ENCODE measurements around the gene RBBP8.
"Not testable (repeated sequence)": the region's sequence is repeated elsewhere in the genome, so short reads cannot be mapped to it uniquely, and the experiment has no call there.

Gene RBBP8

GRCh38 chr18:22933206-22933965 lies at the start of gene RBBP8:
TSS of gene RBBP8 (plus strand) at chr18:22933328. CDS start at chr18:22936852, 3,524 bp downstream.
- DNase-seq, result peak; percentile 92

DNA sequence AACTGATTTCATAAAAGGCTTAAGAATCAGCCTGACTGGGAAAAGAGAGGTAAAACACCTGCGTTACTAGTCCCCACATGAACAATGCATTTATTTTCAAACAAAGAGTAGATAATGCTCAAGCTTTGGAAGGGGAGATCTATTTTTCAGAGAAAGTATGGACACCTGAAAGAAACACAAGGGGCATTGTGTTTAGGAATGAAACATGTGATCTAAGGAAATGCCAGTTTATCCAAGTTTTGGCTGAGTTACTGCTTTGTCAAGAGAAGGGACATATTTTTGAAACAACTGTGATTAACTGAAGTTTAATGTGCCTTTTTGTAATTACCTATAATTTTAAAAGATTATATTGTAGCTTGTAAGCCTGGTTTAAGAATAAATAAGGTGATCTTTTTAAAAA lies 49.3 kb upstream of the RBBP8 start:
- no peak for DNase-seq

DNA sequence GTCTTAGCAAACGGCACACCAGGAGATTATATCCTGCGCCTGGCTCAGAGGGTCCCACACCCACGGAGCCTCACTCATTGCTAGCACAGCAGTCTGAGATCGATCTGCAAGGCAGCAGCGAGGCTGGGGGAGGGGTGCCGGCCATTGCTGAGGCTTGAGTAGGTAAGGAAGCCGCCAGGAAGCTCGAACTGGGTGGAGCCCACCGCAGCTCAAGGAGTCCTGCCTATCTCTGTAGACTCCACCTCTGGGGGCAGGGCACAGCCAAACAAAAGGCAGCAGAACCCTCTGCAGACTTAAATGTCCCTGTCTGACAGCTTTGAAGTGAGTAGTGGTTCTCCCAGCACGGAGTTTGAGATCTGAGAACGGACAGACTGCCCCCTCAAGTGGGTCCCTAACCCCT lies 47.4 kb upstream of the RBBP8 start:
- DNase-seq, result not testable (repeated sequence)

DNA sequence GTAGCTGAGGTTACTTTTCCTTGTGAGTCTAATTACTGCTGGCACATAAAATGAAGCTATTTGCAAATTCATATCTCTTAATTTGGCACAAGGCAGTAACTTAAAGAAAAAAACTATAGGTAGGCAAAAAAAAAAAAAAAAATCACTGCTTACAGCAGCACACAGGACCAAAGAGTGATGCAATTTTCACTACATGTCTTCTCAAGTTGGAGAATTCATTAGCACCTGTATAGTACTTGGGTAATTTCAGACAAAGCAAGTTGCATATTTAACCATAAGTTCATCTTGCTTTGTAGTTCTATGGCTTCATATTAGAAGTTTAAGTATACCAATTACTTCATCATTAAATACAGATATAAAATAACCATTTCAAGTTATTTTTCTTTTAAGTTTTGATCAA lies 33.7 kb upstream of the RBBP8 start:
- no peak for DNase-seq

- DNase-seq, result no peak
Measured at GRCh38 chr18:22900558-22901238, 32.4 kb upstream of the RBBP8 start.

GRCh38 chr18:22902093-22902492 lies 31.0 kb upstream of the RBBP8 start:
- no peak for DNase-seq

DNA sequence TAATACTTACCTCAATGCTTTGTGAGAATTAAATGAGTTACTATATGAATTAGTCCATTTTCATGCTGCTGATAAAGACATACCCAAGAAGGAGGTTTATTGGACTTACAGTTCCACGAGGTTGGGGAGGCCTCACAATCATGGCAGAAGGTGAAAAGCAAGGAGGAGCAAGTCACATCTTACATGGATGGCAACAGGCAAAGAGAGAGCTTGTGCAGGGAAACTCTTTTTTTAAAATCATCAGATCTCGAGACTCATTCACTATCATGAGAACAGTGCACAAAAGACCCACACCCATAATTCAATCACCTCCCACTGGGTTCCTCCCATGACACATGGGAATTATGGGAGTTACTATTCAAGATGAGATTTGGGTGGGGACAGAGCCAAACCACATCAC lies 29.9 kb upstream of the RBBP8 start:
- DNase-seq, result not testable (repeated sequence)

DNA sequence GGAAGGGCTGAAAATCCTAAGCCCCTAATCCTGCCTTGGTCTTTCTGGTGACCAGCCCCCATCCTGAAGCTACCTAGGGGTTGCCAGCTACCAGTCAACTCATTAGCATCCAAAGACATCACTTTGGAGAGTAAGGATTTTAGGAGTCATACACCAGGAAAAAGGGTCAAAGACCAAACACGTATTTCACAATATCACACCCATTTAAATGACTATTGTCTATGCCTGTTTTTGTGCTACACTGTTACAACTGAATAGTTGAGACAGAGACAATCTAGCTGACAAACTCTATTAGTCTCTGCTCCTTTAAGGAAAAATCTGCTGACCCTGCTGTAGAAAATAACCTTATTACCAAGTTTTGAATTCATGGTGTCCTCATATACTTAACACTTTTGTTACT lies 21.0 kb upstream of the RBBP8 start:
- DNase-seq, result no peak

GRCh38 chr18:22912835-22913234 lies 20.3 kb upstream of the RBBP8 start:
- DNase-seq, result no peak

GRCh38 chr18:22913861-22914260 lies 19.3 kb upstream of the RBBP8 start:
- no peak for DNase-seq

GRCh38 chr18:22914633-22915032 lies 18.5 kb upstream of the RBBP8 start:
- no peak for DNase-seq

DNA sequence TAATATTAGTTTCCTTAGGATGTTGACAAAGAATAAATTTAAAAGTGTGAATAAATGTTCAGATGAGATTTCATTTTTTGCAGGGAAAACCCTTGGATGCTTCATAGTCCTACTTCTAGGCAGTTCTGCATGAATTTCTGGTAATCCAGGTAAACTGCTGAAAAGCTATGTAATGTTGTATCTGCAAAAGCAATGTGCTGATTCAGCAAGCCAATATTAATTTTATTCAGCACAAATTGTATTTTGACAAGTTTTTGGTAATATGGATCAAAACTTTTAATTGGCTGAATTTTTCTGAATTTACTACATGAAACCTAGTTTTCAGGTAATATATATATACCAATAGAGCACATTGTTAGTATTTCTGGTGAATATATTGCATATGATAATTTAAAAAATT lies 17.8 kb upstream of the RBBP8 start:
- no peak for DNase-seq

GRCh38 chr18:22921772-22922171 lies 11.4 kb upstream of the RBBP8 start:
- DNase-seq, result no peak

- no peak for DNase-seq
Measured at GRCh38 chr18:22924589-22924988, 8.5 kb upstream of the RBBP8 start.

- no peak for DNase-seq
Measured at GRCh38 chr18:22926454-22926853, 6.7 kb upstream of the RBBP8 start.

GRCh38 chr18:22928339-22928738 lies 4.8 kb upstream of the RBBP8 start:
- no peak for DNase-seq

DNA sequence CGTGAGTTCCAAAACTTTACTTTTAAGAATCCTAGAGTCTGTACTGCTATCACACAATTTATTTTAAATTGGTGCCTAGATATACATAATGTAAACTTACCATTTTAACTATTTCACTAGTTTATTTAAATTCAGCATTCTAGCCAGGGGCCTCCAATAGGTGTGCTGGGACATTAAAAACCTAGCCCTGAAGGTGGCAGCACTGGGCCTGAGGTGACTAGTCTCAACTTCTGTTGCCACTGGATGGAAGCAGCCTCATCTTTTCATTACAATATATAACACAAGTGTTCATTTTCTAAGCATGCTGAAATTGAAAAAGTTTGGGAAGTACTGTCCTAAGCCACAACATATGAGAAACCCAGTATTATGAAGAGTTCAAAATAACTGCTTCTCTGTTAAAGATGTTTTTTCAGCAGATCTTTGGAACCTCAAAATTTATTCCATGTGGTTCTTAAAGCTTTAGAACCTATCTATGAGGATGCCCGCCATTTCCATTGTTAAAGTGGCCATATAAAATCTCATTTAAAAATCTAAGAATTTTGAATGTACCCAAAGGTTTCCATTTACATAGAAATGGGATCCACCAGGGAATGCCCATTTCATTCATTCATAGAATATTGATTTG lies 2.9 kb upstream of the RBBP8 start:
- DNase-seq, result peak; percentile 80

GRCh38 chr18:22932885-22933205 lies 283 bp upstream of the RBBP8 start:
- no peak for DNase-seq

DNA sequence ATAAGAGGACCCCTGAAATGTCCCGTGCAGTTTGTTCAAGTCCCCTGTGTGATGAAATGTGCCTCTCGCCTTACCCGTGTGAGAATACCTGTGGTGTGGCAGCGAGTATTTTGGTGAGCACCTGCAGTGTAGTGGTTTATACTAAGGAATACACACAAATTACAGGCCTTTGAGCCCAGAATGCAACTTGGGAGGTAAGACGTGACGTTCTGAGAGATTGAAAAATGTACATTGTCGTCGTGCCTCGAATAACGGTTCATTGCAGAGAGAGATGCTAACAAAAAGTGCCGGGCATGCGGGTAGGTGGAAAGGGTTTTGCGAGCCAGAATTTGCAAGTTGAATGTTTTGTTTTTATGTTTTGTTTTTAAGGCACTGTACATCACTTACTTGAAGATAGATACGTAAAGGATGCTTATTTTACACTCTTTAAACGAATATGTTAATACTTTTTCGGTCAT lies 867 bp downstream of the RBBP8 start:
- no peak for DNase-seq

- no peak for DNase-seq
Measured at GRCh38 chr18:22934789-22935188, 1.7 kb downstream of the RBBP8 start.

GRCh38 chr18:22935431-22935830 lies 2.3 kb downstream of the RBBP8 start:
- peak; percentile 2 for DNase-seq

GRCh38 chr18:22936515-22936914 lies 3.4 kb downstream of the RBBP8 start:
- DNase-seq, result no peak

GRCh38 chr18:22939649-22940048 lies 6.5 kb downstream of the RBBP8 start:
- no peak for DNase-seq

- DNase-seq, result no peak
Measured at GRCh38 chr18:22943847-22944246, 10.7 kb downstream of the RBBP8 start.
